HEK293T (cell line): ENCODE results near the gene ARHGAP10.
A peak's percentile ranks its signal among the peaks of the same experiment; 100 is the strongest.

Source experiments
- CTCF ChIA-PET: fragments of 350-600 bp; formaldehyde crosslinking; extraction: SDS; loops from one replicate; lab custom pipeline; 2021; ENCODE audit warnings: antibody characterized with exemption, inconsistent platforms; lab: Yijun Ruan, JAX
- POLR2A ChIA-PET: fragments of 350-600 bp; formaldehyde crosslinking; extraction: SDS; loops from one replicate; lab custom pipeline; 2020; ENCODE audit warnings: antibody characterized with exemption, inconsistent platforms; lab: Yijun Ruan, JAX
- DNase-seq: peaks from one replicate; pipeline ENCODE4 v3.0.0; 2012; ENCODE audit warnings: mixed read lengths; ENCODE audit errors: extremely low spot score
- ARNT ChIP-seq: fragments of 450-650 bp; IDR thresholded peaks from 2 replicates; pipeline ENCODE4 v1.6.1; 2017; ENCODE audit warnings: mild to moderate bottlenecking
- BHLHE40 ChIP-seq: fragments of 450-650 bp; IDR thresholded peaks from 2 replicates; pipeline ENCODE4 v1.6.1; 2016; ENCODE audit warnings: mild to moderate bottlenecking, moderate library complexity, borderline replicate concordance
- CTBP1 ChIP-seq: fragments of 450-650 bp; IDR thresholded peaks from 2 replicates; pipeline ENCODE4 v1.6.1; 2016; ENCODE audit warnings: borderline replicate concordance
- ELF4 ChIP-seq: fragments of 450-650 bp; IDR thresholded peaks from 2 replicates; pipeline ENCODE4 v1.6.1; 2017; ENCODE audit warnings: antibody characterized with exemption
- FOXA1 ChIP-seq: fragments of 450-650 bp; IDR thresholded peaks from 2 replicates; pipeline ENCODE4 v1.6.1; 2016; ENCODE audit warnings: mild to moderate bottlenecking
- FOXK2 ChIP-seq: fragments of 450-650 bp; IDR thresholded peaks from 2 replicates; pipeline ENCODE4 v1.6.1; 2016; ENCODE audit warnings: mild to moderate bottlenecking
- FOXM1 ChIP-seq: fragments of 450-650 bp; IDR thresholded peaks from 2 replicates; pipeline ENCODE4 v1.6.1; 2017; ENCODE audit warnings: mild to moderate bottlenecking, borderline replicate concordance
- HDGF ChIP-seq: fragments of 450-650 bp; IDR thresholded peaks from 2 replicates; pipeline ENCODE4 v1.6.1; 2017; ENCODE audit warnings: antibody characterized with exemption, borderline replicate concordance
- L3MBTL2 ChIP-seq: fragments of 450-650 bp; conservative IDR thresholded peaks from 2 replicates; pipeline ENCODE4 v1.6.1; 2016; ENCODE audit warnings: mild to moderate bottlenecking
- LEF1 ChIP-seq: fragments of 450-650 bp; IDR thresholded peaks from 2 replicates; pipeline ENCODE4 v1.6.1; 2017; ENCODE audit warnings: mild to moderate bottlenecking, borderline replicate concordance
- NFRKB ChIP-seq: fragments of 450-650 bp; IDR thresholded peaks from 2 replicates; pipeline ENCODE4 v1.6.1; 2016; ENCODE audit warnings: mild to moderate bottlenecking, moderate library complexity
- PKNOX1 ChIP-seq: fragments of 450-650 bp; IDR thresholded peaks from 2 replicates; pipeline ENCODE4 v1.6.1; 2016
- SP1 ChIP-seq: fragments of 450-650 bp; IDR thresholded peaks from 2 replicates; pipeline ENCODE4 v1.6.1; 2017
- SUZ12 ChIP-seq: fragments of 450-650 bp; IDR thresholded peaks from 2 replicates; pipeline ENCODE4 v1.6.1; 2016; ENCODE audit warnings: mild to moderate bottlenecking
- TARDBP ChIP-seq: fragments of 450-650 bp; IDR thresholded peaks from 2 replicates; pipeline ENCODE4 v1.6.1; 2016
- ZNF384 ChIP-seq: fragments of 450-650 bp; IDR thresholded peaks from 2 replicates; pipeline ENCODE4 v1.6.1; 2016

ARHGAP10 gene

DNA sequence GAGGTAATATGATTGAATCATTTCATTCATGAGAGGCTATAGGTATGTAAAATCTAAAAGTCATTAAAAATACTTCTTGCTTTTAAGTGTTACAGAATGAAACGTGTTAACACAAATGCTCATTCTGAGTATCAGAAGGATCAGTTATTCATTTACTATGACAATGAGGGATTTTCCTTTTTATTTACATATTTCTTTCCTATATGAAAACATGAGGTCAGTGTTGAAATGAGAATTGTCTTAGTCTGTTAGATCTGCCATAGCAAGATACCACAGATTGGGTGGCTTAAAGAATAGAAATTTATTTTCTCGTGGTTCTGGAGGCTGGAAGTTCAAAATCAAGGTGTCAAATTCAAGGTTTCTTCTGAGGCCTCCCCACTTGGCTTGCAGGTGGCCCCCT lies 181.2 kb downstream of the ARHGAP10 start:
- POLR2A ChIA-PET = no interaction called here
- CTCF ChIA-PET = no interaction called here
- DNase-seq = no peak
- TF ChIP-seq L3MBTL2 (no peak), BHLHE40 (no peak), CTBP1 (no peak), SP1 (no peak), SUZ12 (no peak), FOXM1 (no peak), ELF4 (no peak)

- CTCF ChIA-PET = interaction anchor here (0.7 to 1.5 kb wide), 3 partner anchors 9 to 784 kb away, joined by 3 to 7 read pairs (median 3); no protein-coding TSS in a partner anchor
- DNase-seq = no peak
- TF ChIP-seq ELF4 (no peak), PKNOX1 (no peak), CTBP1 (no peak), ZNF384 (no peak), HDGF (no peak), FOXK2 (no peak), L3MBTL2 (no peak), SUZ12 (no peak), SP1 (no peak), NFRKB (no peak), BHLHE40 (no peak)
- POLR2A ChIA-PET = no interaction called here
Observed at GRCh38 chr4:147916351-147916750, 184.5 kb downstream of the ARHGAP10 start.

GRCh38 chr4:147923381-147923780 lies 191.5 kb downstream of the ARHGAP10 start:
- no peak for DNase-seq
- POLR2A ChIA-PET = no interaction called here
- TF ChIP-seq FOXK2 = no peak
- no peak for TF ChIP-seq SUZ12
- no peak for TF ChIP-seq PKNOX1
- no peak for TF ChIP-seq LEF1
- no peak for TF ChIP-seq L3MBTL2
- no peak for TF ChIP-seq NFRKB
- no peak for TF ChIP-seq ELF4
- TF ChIP-seq ZNF384 = no peak
- TF ChIP-seq ARNT = no peak
- TF ChIP-seq BHLHE40 = no peak
- CTCF ChIA-PET = no interaction called here

GRCh38 chr4:147923854-147924253 lies 192.0 kb downstream of the ARHGAP10 start:
- CTCF ChIA-PET = no interaction called here
- POLR2A ChIA-PET = no interaction called here
- TF ChIP-seq LEF1 (no peak), SUZ12 (no peak), HDGF (no peak), L3MBTL2 (no peak), CTBP1 (no peak), NFRKB (no peak), SP1 (no peak), ELF4 (no peak), ARNT (no peak), FOXA1 (no peak), BHLHE40 (no peak), ZNF384 (no peak), TARDBP (no peak), FOXK2 (no peak), FOXM1 (no peak), PKNOX1 (no peak)
- no peak for DNase-seq

DNA sequence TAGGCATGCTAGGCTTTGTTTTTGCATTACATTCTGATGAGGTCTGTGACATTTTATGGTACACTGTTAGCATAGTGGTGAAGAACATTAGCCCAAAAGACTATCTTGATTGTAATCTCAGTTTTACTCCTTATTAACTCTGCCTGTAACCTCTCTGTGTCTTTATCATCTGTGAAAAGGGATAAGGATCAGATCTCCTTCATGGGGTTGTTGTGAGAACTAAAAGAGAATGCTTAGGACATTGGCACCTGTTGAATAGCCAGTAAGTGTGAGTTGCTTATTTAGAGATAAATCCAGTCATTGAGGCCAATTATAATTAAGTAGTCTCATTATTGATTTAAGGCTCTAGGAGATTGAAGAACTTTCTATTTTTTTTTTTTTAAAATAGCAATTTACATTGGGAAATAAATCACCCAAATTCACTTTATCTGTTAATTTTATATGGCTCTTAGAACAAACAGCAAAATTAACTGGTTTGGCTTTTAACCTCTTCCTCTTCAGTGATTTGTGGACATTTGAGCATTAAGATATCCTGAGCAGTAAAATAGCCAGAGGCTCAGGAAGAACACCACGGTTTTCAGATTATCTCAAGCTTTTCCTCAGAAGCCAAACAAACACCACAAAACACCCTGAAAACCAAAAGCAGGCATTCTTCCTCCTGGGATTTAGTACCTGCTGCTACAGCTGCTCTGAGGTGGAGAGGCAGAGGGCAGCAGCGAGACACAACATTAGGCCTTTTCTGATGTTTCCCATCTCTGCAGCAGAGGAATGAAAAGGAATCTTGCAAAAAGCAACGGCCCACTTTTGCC lies 192.9 kb downstream of the ARHGAP10 start:
- CTCF ChIA-PET = interaction anchor here (0.6 to 1.3 kb wide), 6 partner anchors 8 to 874 kb away, joined by 3 to 7 read pairs (median 3); no protein-coding TSS in a partner anchor
- POLR2A ChIA-PET = no interaction called here
- TF ChIP-seq ARNT (no peak), PKNOX1 (0 out of 2 replicates have a peak, but pooled peaks have one; percentile 2)
- peak; percentile 59 for DNase-seq

DNA sequence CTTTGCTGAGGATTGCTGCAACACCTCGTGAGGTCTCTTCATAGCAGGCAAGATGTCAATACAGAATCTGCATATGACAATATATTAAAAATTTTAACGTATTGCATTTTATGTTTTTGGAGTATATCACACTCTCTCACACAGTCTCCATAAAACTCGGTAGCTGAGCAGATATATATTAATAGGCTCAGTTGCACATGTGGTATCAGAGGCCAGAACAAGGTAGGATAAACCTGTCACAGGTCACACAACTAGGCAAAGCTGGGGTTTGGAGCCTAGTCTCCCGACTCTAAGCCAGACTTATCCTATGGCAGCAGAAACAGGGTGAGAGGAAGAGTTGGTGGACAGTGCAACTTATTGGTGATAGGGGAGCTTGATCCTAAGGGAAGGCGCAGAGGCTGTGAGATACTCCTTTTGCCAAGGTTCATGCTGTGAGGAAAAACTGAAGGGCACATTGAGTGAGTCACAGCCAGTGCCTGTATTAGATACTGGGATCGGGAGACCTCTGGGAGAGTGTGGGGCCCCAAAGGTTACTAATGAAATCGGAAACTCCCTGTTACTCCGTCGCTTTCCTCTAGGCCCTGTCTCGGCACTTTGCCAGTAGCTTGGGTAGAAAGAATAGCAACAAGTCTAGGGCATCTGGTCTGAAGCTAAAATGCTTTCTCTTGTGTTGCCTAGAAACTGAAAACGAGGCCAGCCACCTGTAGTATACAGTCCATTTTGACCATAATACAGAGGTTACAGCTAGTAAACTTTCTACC lies 195.7 kb downstream of the ARHGAP10 start:
- POLR2A ChIA-PET = no interaction called here

More for the DNA sequence above, 195.7 kb downstream of the ARHGAP10 start:
- no peak for TF ChIP-seq NFRKB
- CTCF ChIA-PET = interaction anchor here (0.6 to 1.1 kb wide), 3 partner anchors 61 to 658 kb away, joined by 3 to 4 read pairs (median 3); no protein-coding TSS in a partner anchor
- peak; percentile 39 for DNase-seq
